Stimulated activated CD4-positive, alpha-beta T cell treated with anti-CD3 and anti-CD28 coated beads, Interleukin-4, amount 100 ng/mL, for 48 hours (primary cell): Measurements from ENCODE around the gene ATP8B1.
"Not testable (repeated sequence)": the region's sequence is repeated elsewhere in the genome, so short reads cannot be mapped to it uniquely, and the experiment has no call there.

Experiments used
- DNase-seq, 2 donors: peaks; one replicate each; pipeline ENCODE4 v3.0.0-alpha.2; 2020; ENCODE audit warnings: low read depth in 2 of 2

The ATP8B1 gene

DNA sequence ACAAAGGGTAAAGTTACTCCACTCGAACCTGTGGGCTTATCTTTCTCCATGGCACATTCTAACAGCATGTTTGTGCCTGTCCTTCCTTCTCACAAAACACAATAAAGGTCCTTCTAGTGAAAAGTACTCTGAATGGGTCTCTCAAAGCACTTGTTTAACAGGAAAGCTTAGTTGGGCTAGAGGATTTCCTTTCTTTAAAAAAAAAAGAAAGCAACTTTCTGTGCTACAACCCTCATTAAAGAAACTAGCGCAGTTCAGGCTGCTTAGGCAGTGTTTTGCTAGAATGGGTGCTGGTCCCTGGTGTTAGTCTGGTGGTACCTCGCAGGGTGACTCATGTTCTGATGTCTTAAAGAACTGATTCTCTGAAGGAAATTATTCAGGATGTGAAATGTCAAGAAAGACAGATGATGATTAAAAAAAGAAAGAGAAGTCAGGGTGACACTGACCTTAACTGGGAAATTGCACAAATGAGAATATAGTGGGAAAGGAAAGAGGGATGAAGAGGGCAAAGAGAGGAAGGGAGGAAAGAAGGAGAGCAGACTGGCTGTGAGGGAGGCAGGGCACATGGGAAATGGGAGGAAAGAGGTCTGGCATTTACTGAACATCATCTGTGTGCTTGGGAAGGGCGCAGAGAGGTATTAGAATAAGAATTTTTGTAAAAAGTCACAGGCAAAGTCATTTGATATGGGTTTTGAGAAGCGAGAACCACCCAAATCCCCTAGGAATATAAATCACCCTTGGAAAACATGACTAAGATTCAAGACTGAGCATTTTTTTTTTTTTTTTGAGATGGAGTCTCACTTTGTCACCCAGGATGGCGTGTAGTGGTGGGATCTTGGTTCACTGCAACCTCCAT, 74.9 kb downstream of the ATP8B1 start:
- no peak for DNase-seq

DNA sequence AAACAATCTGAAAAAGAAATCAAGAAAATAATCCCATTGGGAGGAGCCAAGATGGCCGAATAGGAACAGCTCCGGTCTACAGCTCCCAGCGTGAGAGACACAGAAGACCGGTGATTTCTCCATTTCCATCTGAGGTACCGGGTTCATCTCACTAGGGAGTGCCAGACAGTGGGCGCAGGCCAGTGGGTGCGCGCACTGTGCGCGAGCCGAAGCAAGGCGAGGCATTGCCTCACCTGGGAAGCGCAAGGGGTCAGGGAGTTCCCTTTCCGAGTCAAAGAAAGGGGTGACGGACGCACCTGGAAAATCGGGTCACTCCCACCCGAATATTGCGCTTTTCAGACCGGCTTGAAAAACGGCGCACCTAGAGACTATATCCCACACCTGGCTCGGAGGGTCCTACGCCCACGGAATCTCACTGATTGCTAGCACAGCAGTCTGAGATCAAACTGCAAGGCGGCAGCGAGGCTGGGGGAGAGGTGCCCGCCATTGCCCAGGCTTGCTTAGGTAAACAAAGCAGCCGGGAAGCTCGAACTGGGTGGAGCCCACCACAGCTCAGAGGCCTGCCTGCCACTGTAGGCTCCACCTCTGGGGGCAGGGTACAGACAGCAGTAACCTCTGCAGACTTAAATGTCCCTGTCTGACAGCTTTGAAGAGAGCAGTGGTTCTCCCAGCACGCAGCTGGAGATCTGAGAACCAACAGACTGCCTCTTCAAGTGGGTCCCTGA, 83.7 kb downstream of the ATP8B1 start:
- not testable (repeated sequence) for DNase-seq

DNA sequence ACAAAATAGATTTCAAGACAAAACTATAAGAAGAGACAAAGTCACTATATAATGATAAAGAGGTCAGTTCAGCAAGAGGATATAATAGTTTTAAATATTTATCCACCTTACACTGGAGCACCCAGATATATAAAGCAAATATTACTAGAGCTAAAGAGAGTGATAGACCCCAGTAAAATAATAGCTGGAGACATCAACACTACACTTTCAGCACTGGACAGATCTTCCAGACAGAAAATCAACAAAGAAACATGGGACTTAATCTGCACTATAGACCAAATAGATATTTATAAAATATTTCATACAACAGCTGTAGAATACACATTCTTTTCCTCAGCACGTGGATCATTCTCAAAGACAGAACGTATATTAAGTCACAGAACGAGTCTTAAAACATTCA, 86.6 kb downstream of the ATP8B1 start:
- DNase-seq, result no peak

DNA sequence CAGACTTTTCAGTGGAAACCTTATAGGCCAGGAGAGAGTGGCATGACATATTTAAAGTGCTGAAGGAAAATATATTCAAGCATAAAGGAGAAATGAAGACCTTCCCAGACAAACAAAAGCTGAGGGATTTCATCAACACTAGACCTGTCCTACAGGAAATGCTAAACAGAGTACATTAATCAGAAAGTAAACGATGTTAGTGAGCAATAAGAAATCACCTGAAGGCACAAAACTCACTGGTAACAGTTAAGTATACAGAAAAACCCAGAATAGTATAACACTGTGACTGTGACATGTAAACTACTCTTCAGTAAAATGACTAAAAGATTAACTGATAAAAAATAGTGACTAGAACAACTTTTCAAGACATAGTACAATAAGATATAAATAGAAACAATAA, 87.4 kb downstream of the ATP8B1 start:
- no peak for DNase-seq

DNA sequence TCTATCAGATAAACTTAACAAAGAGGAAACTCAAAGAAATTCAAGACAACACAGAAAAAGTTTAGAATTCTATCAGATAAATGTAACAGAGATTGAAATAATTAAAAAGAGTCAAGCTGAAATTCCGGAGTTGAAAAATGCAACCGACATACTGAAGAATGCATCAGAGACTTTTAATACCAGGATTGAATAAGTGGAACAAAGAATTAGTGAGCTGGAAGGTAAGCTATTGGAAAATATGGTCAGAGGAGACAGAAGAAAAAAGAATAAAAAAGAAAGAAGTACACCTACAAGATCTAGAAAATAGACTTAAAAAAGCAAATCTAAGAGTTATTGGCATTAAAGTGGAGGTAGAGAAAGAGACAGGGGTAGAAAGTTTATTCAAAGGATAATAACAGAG, 88.0 kb downstream of the ATP8B1 start:
- DNase-seq, result no peak

DNA sequence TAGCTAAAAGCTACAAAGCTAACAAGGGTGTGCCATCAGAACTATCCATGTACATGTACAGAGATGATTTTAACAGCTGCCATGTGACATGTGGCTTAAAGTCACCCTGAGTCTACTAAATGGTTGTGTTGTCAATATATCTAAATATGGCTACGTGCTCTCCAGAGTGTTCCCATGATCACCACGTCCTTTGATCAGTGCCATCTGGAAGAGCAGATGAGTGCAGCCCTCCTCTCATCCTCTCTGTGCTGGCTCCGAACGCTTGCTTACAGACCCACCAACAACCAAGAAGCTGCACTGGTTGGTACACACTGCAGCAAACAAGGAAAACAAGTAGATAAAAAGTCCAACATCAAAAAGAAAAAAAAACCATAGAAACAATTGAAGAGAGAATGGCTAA, 92.9 kb downstream of the ATP8B1 start:
- no peak for DNase-seq

DNA sequence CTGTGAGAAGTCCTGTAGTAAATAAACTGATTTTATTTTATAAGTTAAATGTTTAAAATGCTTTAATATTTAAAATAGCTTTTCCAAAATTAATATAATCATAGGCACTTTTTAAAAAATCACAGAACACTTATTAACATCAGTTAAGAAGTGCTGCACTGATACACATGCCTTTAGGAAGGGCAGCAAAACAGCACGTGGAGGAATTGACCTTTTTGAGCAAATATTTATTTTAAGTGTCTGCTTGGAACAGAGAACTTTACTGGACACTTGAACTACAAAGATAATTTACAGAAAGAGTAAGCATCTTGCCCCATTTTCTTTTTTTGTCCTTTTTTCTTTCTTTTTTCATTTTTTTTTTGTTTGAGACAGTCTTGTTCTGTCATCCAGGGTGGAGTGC, 93.8 kb downstream of the ATP8B1 start:
- no peak for DNase-seq

DNA sequence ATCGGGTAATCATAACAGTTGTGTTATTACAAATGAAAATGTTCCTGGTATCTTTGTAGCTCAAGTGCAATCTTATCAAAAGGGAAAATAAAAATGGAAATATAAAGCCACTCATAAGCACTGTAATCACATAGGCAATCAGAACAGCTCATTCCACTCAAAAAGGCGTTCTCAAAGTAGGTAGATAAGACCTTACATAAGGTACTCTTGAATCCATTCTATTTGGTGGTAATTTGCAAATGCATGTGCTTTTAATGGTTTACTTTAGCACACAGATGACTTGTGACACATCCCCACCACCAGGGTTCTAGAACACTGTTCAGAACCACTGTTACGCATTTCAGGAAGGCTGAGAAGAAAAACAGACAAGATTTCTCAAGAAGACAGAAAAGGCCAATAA, 94.8 kb downstream of the ATP8B1 start:
- no peak for DNase-seq

DNA sequence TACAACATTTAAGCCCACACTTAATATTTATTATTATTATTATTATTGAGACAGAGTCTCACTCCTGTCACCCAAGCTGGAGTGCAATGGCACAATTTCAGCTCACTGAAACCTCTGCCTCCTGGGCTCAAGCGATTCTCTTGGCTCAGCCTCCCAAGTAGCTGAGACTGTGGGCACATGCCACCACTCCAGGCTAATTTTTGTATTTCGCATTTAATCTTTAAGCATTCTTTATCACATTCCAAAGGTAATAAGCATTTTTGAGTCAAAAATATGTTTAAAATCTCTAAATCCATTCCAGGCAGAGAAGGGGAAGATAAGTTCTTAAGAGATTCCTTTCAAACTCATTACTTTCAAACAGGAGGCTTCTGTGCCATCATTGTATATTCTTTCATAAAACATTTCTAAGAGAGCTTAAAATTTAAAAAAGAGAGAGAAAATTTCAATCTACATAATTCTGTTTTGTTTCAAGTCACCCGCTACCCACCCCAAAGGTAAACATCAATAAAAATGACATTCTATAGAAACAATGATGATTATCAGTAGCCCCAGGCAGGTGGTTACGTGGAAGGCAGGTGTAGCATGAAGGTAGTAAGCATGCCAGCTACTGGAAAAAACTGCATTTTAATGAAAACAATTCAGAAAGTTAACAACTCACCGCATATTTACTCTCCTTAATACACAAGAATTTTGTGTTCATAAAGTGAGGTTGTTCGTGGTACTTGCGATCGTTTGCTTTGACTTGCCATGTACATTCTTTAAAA, 97.1 kb downstream of the ATP8B1 start:
- no peak for DNase-seq

DNA sequence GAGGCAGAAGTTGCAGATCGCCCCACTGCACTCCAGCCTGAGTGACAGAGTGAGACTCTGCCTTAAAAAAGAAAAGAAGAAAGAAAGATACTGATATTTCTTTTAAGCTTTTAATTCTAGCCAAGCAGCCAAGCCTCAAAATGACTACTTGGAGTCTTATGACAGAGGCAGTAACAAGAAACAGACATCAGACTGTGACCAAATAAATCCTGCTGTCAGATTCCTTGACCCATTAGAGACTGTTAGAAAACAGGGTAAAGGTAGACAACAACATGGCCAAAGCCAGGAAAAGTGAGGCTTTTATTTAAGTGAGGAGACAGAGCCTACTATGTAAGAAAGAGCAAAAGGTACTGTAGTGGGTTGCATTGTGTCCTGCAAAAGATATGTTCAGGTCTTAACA, 98.1 kb downstream of the ATP8B1 start:
- no peak for DNase-seq

DNA sequence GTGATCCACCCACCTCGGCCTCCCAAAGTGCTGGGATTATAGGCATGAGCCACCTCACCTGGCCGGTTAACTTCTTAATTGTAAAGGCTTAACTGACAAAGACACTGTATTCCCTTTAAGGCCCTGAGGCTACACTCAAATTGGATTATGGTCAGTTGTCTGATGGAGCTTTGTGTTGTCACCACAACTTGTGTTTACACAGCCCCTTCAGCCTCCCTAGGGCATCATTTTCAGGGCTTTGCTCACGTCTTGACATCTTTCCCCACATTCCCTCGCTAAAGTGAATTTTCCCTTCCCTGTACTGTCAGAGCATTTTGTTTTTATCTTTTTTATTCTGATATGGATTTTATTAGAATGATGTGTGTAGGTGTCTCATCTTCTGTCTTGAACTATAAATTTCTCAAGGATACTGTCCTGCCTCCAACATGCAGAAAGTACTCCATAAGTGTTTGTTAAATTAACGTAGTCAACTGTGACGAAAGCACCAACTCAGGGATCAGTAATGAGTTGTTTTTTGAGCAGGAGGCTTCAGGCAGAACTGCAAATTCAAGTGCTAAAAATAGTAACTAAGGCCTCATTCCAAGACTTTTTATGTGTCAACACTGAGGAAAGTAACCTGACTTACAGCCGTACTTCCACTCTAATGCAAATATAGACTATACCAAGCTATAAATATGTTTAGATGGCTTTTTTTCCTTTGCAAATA, 104.4 kb downstream of the ATP8B1 start:
- DNase-seq, result no peak

DNA sequence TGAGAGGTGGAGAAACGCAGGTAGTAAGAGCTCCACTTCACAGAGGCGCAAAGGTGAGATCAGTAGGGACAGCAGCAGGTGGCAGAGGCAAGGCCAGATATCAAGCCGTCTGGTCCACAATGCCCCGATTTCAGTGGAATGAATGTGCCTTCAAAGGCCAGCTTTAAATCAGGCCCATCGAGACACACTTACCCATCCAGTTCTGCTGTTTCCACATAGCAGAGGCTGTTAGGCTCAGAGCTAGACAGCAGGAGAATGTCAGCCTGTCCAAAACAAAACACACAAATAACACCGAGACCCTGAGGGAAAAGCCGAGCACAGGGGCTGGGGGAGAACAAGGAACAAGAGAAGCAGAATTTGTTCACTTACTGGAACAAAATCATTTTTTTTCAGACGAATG, 105.7 kb downstream of the ATP8B1 start:
- no peak for DNase-seq

DNA sequence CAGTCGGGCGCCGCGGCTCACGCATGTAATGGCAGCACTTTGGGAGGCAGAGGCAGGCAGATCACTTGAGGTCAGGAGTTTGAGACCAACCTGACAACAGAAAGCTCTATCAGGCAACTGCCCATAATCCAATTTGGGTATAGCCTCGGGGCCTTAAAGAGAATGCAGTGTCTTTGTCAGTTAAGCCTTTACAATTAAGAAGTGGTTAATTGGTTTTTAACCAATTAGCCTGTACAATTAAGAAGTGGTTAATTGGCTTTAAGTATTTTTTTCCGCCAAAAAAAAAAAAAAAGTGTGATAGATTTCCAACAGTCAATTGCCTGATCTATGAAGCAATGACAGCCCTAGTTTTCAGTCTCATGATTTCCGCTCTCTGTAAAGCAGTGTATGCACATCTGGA, 106.8 kb downstream of the ATP8B1 start:
- DNase-seq, result no peak

DNA sequence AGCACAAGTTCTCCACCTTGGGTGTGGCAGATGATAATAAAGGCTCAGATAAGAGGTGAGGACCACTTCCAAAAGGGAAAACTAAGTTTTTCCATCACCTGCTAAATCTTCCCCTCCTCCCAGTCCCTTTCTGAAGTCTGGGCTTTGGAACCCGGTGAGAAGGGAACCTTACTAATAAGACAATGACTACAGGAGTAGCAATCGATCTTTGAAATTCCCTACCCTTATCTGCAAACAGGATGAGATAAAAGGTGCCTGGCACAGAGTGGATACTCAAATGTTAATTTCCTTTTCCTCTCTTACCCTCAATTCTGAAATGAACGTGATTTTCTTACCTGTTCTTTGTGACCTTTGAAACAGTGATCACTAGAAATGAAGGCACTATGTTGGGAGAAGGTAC, 111.8 kb downstream of the ATP8B1 start:
- DNase-seq, result no peak

DNA sequence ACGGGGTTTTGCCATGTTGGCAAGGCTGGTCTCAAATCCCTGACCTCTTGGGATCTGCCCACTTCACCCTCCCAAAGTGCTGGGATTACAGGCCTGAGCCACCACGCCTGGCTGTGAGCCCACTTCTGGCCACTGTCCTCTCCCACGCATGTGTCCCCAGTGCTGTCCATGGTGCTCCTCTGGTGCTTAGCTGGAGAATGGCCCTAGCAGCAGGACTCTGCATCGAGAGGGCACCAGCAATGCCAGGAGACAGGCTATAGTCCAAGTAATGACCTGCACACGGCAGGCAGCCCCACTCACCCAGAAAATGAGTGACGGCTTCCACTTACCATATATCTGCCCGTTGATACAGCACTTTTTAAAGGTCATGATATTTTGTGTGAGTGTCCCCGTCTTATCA, 115.1 kb downstream of the ATP8B1 start:
- DNase-seq, result no peak

DNA sequence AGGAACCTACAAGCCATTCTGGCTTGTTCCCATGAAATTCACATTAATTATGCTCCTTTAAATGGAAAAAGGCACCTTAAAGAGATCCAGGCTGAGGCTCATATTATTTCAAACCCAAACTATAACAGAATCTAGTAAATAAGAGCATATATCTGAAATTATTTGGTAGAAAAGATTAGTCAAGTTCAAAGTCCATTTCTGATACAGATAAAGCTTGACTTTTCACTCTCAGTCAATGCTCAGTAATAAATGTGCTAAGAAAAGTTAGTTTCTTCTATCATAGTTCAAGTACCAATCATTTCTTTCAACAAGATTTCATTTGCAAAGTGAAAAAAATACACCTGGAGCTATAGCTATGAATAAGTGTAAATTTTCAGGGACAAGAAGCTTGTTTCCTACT, 119.6 kb downstream of the ATP8B1 start:
- no peak for DNase-seq

DNA sequence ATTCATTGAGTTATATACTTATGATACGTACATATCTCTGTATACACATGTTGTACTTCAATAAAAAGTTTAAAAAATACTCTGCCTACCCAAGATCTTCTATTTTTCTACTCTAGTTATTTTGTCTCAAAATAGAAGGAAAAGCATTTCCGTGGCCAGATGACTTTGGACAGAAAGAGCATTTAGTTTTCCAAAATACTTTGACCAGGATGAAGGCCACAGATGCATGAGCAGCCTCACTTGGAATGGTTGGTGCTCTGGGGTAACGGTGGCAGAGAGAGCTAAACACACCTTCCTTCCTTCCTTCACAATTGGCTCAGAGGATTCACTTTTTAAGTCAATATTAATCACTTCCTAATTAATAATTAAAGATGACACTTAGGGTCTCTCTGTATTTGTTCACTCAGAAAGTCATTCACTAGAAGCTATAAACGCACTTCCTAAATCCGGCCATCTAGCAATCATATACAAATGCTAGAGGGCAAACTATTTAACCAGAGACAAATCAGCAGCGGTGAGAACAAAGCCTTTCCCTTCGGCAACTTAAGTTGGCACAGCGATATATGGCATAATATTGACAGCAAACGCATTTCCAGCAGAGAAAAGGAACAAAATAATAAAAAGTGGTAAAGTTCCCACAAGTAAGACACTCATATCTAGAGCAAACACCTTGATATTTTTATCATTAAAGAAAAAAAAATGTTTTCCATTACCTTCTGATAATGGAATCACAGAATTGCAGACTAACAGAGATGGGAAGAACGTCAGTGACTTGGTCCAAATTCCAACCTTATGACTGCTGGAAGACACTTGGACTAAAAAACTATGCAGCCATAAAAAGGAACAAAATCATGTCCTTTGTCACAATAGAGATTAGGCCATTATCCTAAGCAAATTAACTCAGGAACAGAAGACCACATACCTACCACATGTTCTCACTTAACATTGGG, 125.6 kb downstream of the ATP8B1 start:
- no peak for DNase-seq

DNA sequence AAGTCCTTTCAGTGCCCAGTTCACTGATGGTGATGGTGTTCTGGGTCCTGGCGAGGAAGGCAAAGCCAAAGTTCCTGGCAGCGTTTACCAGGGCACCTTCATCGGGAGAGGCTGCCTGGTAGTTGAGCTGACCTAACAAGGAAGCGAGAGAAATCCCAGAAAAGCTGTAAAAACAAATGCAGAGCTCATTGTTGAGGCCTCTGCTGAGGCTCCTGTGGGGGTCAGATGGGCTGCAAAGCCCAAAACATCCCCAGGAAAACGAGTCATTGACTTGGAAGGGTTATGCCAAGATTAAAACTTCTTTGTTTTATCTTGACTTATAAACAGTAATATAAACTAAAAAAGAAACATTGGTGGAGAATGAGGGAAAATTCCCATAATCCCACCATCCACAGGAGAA, 128.2 kb downstream of the ATP8B1 start:
- no peak for DNase-seq

DNA sequence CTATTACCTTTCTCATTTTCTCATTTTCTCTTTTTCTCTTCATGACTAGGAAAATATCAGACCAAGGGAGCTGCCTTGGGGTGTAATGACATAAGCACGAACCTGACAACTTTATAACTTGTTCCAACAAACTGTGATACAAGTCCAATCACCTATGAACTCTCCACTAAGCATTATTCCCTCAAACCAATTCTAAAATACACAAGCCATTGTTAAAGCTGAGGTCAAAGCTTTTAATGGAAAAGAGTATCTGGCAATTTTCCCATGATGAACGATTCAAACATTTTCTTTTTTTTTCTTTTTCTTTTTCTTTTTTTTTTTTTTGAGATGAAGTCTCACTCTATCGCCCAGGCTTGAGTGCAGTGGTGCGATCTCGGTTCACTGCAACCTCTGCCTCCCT, 133.1 kb downstream of the ATP8B1 start:
- DNase-seq, result no peak

DNA sequence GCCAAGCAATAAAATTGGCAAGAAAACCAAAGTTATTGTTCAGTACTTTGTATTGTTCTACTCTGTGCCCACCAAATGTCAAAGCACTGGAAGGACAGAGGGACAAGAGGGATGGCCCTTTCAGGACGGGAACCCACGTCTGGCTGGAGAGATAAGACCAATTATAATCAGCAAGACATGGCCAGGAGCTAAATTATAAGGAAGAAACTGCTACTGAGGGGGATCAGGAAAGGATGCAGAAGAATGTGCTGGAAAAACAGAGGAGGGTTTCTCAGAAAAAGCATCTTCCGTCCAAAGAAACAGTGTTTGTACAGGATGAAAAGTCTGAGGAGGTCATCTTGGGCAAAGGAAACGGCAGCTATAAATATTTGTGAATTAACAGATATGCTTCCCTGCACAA, 135.1 kb downstream of the ATP8B1 start:
- no peak for DNase-seq
